Heart left ventricle (tissue), 16 donors: ENCODE measurements around the gene CDH13. TPM values are rescaled to one million over a fixed set of nuclear protein-coding genes. Genes with fewer than 3 reads are reported as not detected.

Experiments used
- ATAC-seq, 4 donors: fragments of 200-7000 bp; cut with Tn5 transposase; one replicate each; pipeline ENCODE4 v1.9.1; 2020 to 2022; ENCODE audit warnings: moderate library complexity in 4 of 4, mild to moderate bottlenecking in 3 of 4, moderate number of reproducible peaks in 1 of 4
- DNase-seq, 5 donors: peaks; one replicate each; pipeline ENCODE4 v3.0.0-alpha.2; 2020
- H3K27ac ChIP-seq, 12 donors: fragments of 200-600 bp; sonication (generic) in 4 of 12; one replicate each; pipeline versions ENCODE4 v1.5.0 to v1.8.0; 2016 to 2022; ENCODE audit warnings: mild to moderate bottlenecking in 2 of 12
- H3K27me3 ChIP-seq, 9 donors: fragments of 200-600 bp; sonication (generic) in 2 of 9; one replicate each; pipeline versions ENCODE4 v1.5.1 to v1.8.0; 2016 to 2022; ENCODE audit warnings: mild to moderate bottlenecking in 3 of 9
- H3K36me3 ChIP-seq, 9 donors: fragments of 200-600 bp; sonication (generic) in 2 of 9; one replicate each; pipeline versions ENCODE4 v1.5.0 to v1.8.0; 2018 to 2022; ENCODE audit warnings: mild to moderate bottlenecking in 2 of 9
- H3K4me1 ChIP-seq, 12 donors: fragments of 200-600 bp; sonication (generic) in 4 of 12; one replicate each; pipeline versions ENCODE4 v1.5.0 to v1.8.0; 2016 to 2022; ENCODE audit warnings: mild to moderate bottlenecking in 3 of 12
- H3K4me3 ChIP-seq, 12 donors: fragments of 200-600 bp; sonication (generic) in 4 of 12; one replicate each; pipeline versions ENCODE4 v1.5.0 to v1.8.0; 2017 to 2022; ENCODE audit warnings: mild to moderate bottlenecking in 9 of 12, moderate library complexity in 4 of 12
- H3K9me3 ChIP-seq, 12 donors: fragments of 200-600 bp; sonication (generic) in 4 of 12; one replicate each; pipeline versions ENCODE4 v1.5.0 to v1.8.0; 2016 to 2022; ENCODE audit warnings: mild to moderate bottlenecking in 1 of 12
- CTCF ChIP-seq, 12 donors: fragments of 200-600 bp; sonication (generic) in 4 of 12; IDR thresholded peaks; one replicate each; pipeline versions ENCODE4 v1.5.0 to v1.8.0; 2018 to 2022; ENCODE audit warnings: antibody characterized with exemption in 12 of 12, mild to moderate bottlenecking in 5 of 12
- POLR2A ChIP-seq, 2 donors: fragments of 450-650 bp; IDR thresholded peaks; one replicate each; pipeline ENCODE4 v1.6.1; 2017; ENCODE audit warnings: antibody characterized with exemption in 2 of 2, mild to moderate bottlenecking in 2 of 2, moderate library complexity in 2 of 2
- WGBS, 4 donors: extraction: QIAGEN DNeasy Blood & Tissue Kit in 2 of 4; methylation state at CpG; one replicate each; pipeline versions ENCODE4 v1.1.5 to v1.1.7; 2013 to 2018; 5-methylcytosine and 5-hydroxymethylcytosine counted together
- intact Hi-C, 10 donors: fragments of 100-400 bp; cut with DNase I; formaldehyde crosslinking; loops; one replicate each; pipeline versions ENCODE4 v1.11.1 to v1.14.2; 2022
- polyA plus RNA-seq, 2 donors: library from polyadenylated mRNA; stranded (reverse); fragments of 200-250 nt; gene quantifications; one replicate each; pipeline ENCODE4 v1.2.3, GENCODE V29; 2013
- total RNA-seq, 9 donors: library from RNA; depleted of rRNA in 2 of 9; stranded (reverse); fragments of >200 nt in 2 of 9; fragmentation: NEBNext Ultra II Directional in 3 of 9; extraction: Animal tissue kit (Norgen Biotek cat#: 25700) in 3 of 9; gene quantifications; one replicate each; pipeline versions ENCODE4 v1.1.0 to v1.2.4, GENCODE V29; 2016 to 2023
- donor health status: ischemic (EF 13 %, LVEDD 7.1; RV severe dilation, severe dysfunction).
- donor health status: healthy with polysubstance abuse.
- donor health status: DM: no; HTN: yes; CAD: no.
- donor health status: DM: no; HTN: no; CAD: no.
- donor health status: ischemic (EF 25% LVEDD 6.9; RV normal size, moderate dysfunction).
- donor health status: ischemic (EF 25% LVEDD 5.7; RV mildly dilated, moderate dysfunction).
- donor health status: healthy.
- donor health status: DM: yes; HTN: yes; CAD: no.
- donor health status: ischemic (EF 35%, LVEDD 5.7; RV mildly dilated, moderate dysfunction).
- donor health status: nonischemic (EF 11% LVEDD 7.7; RV severe dilation, severe dysfunction).
- donor health status: DM: yes; HTN: yes; CAD: no.
- donor health status: PGD.
- donor health status: ischemic (EF 29% LVEDD 5.4; RV normal size, mild dysfunction).
- donor health status: nonischemic (EF 23%, LVEDD 6.1; RV moderate dilation, normal function).

Gene CDH13
- total and polyA plus RNA-seq, 11 donors = 15.0 to 172 (median 137) TPM

DNA sequence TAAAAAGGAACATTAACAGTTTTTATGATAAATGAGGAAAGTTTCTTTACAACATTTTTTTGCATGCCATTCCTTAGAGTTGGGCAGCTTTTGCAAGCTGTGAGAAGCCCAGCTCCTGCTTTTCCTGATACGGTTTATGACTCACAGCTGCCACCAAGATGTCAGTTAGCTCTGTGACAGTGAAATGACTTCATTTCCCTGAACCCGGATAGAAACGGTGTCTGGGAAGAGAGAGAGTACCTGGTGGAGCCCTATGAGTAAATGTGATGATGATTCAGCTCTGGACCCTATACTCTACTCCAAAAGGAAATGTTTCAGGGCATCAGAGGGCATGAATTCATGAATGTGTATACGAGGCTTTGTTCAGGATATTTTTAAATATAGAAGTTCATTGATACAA, 814.7 kb downstream of the CDH13 start:
- H3K4me3 ChIP-seq = no peak overlapping the region
- intact Hi-C loops = loop anchor here (10.0 kb wide), 7 partner anchors 227 to 1177 kb away; no protein-coding TSS in a partner anchor
- H3K27me3 ChIP-seq = no peaks in the 10 kb centered on the region
- ATAC-seq = peak in 2 of 4 donors; percentile 60 to 61
- H3K36me3 ChIP-seq = no peaks in the 10 kb centered on the region
- 26 to 36% (median 30%) methylated on average over 4 of the region's 4 CpGs for WGBS, 4 donors
- TF ChIP-seq POLR2A (IDR thresholded peaks at IDR 0.05) (no peak), CTCF (IDR thresholded peaks at IDR 0.05) (peak in 1 of 12 donors; percentile 12)
- no peak overlapping the region for H3K27ac ChIP-seq
- DNase-seq = no peak
- no peaks in the 10 kb centered on the region for H3K9me3 ChIP-seq
- H3K4me1 ChIP-seq = no peaks in the 10 kb centered on the region

GRCh38 chr16:83443972-83444371, 817.2 kb downstream of the CDH13 start:
- H3K27ac ChIP-seq = no peak overlapping the region
- H3K4me1 ChIP-seq = no peaks in the 10 kb centered on the region
- ATAC-seq (no peak), DNase-seq (no peak)
- intact Hi-C loops = loop anchor here (10.0 kb wide), 7 partner anchors 229 to 1179 kb away; no protein-coding TSS in a partner anchor
- no peak for TF ChIP-seq POLR2A (IDR thresholded peaks at IDR 0.05)
- no peak for TF ChIP-seq CTCF (IDR thresholded peaks at IDR 0.05)
- WGBS, 4 donors = 93 to 98% (median 96%) methylated on average over 3 of the region's 3 CpGs
- no peaks in the 10 kb centered on the region for H3K27me3 ChIP-seq
- H3K36me3 ChIP-seq = no peaks in the 10 kb centered on the region
- no peak overlapping the region for H3K4me3 ChIP-seq
- H3K9me3 ChIP-seq = no peaks in the 10 kb centered on the region

- Histone ChIP-seq H3K27me3 (no peaks in the 10 kb centered on the region), H3K4me3 (no peak overlapping the region), H3K9me3 (no peaks in the 10 kb centered on the region), H3K27ac (no peak overlapping the region), H3K4me1 (no peaks in the 10 kb centered on the region), H3K36me3 (no peaks in the 10 kb centered on the region)
- intact Hi-C loops = loop anchor here (5.0 to 10.0 kb wide), 11 partner anchors 233 to 1185 kb away; partner anchors contain the start of gene CDH13 (in 2 of the 10)
- DNase-seq (no peak), ATAC-seq (no peak)
- 48 to 73% (median 54%) methylated on average over 2 of the region's 2 CpGs for WGBS, 4 donors
- TF ChIP-seq POLR2A (IDR thresholded peaks at IDR 0.05) (no peak), CTCF (IDR thresholded peaks at IDR 0.05) (no peak)
Measured at GRCh38 chr16:83447560-83447959, 820.8 kb downstream of the CDH13 start.

- Histone ChIP-seq H3K36me3 (no peaks in the 10 kb centered on the region), H3K4me3 (no peak overlapping the region), H3K27ac (no peak overlapping the region), H3K27me3 (no peaks in the 10 kb centered on the region), H3K9me3 (no peaks in the 10 kb centered on the region), H3K4me1 (no peaks in the 10 kb centered on the region)
- intact Hi-C loops = loop anchor here (5.0 to 10.0 kb wide), 11 partner anchors 235 to 1188 kb away; partner anchors contain the start of gene CDH13 (in 2 of the 10)
- TF ChIP-seq POLR2A (IDR thresholded peaks at IDR 0.05) (no peak), CTCF (IDR thresholded peaks at IDR 0.05) (no peak)
- ATAC-seq = no peak
- no peak for DNase-seq
- 86 to 93% (median 88%) methylated on average over 12 of the region's 12 CpGs for WGBS, 4 donors
Measured at GRCh38 chr16:83449861-83450260, 823.1 kb downstream of the CDH13 start.
